Spleen (tissue), 11 donors: Measurements from ENCODE around the gene OR5P2. TPM values are rescaled to one million over a fixed set of nuclear protein-coding genes. Genes with fewer than 3 reads are reported as not detected.
"Not testable (repeated sequence)": the region's sequence is repeated elsewhere in the genome, so short reads cannot be mapped to it uniquely, and the experiment has no call there.

Experiments used
- DNase-seq: peaks from one replicate; pipeline ENCODE4 v3.0.0-alpha.2; 2020
- H3K27ac ChIP-seq, 8 donors: fragments of 200-600 bp; sonication (generic) in 7 of 8; 1 replicate in 4 of 8; 2 replicates in 4 of 8; pipeline versions ENCODE4 v1.5.0 to v1.8.0; 2016 to 2021; ENCODE audit warnings: inconsistent platforms in 4 of 8, mild to moderate bottlenecking in 4 of 8, moderate library complexity in 1 of 8
- H3K27me3 ChIP-seq, 7 donors: fragments of 200-600 bp; sonication (generic) in 6 of 7; replicated peaks in 1 of 7; 1 replicate in 4 of 7; 2 replicates in 3 of 7; pipeline versions ENCODE4 v1.5.0 to v1.8.0; 2016 to 2021; ENCODE audit warnings: inconsistent platforms in 3 of 7, mild to moderate bottlenecking in 1 of 7
- H3K36me3 ChIP-seq, 6 donors: fragments of 200-600 bp; sonication (generic) in 5 of 6; 1 replicate in 4 of 6; 2 replicates in 2 of 6; pipeline versions ENCODE4 v1.5.0 to v1.8.0; 2016 to 2021; ENCODE audit warnings: inconsistent platforms in 2 of 6
- H3K4me1 ChIP-seq, 6 donors: fragments of 200-600 bp; sonication (generic) in 5 of 6; 1 replicate in 3 of 6; 2 replicates in 3 of 6; pipeline versions ENCODE4 v1.5.0 to v1.8.0; 2016 to 2021; ENCODE audit warnings: inconsistent platforms in 3 of 6
- H3K4me3 ChIP-seq, 8 donors: fragments of 200-600 bp; sonication (generic) in 7 of 8; 1 replicate in 4 of 8; 2 replicates in 4 of 8; pipeline versions ENCODE4 v1.5.0 to v1.8.0; 2016 to 2021; ENCODE audit warnings: inconsistent platforms in 4 of 8, mild to moderate bottlenecking in 4 of 8, moderate library complexity in 2 of 8
- H3K9me3 ChIP-seq, 8 donors: fragments of 200-600 bp; sonication (generic) in 7 of 8; 1 replicate in 4 of 8; 2 replicates in 4 of 8; pipeline versions ENCODE4 v1.5.0 to v1.8.0; 2016 to 2021; ENCODE audit warnings: inconsistent platforms in 4 of 8
- POLR2A ChIP-seq, 3 donors: fragments of 450-650 bp; IDR thresholded peaks; one replicate each; pipeline ENCODE4 v1.5.1; 2017; ENCODE audit warnings: antibody characterized with exemption in 3 of 3, mild to moderate bottlenecking in 1 of 3
- POLR2AphosphoS5 ChIP-seq, 3 donors: sonication (generic); formaldehyde crosslinking; IDR thresholded peaks; one replicate each; pipeline ENCODE4 v1.5.1; 2017; ENCODE audit warnings: antibody characterized with exemption in 3 of 3
- WGBS, 5 donors: extraction: QIAGEN DNeasy Blood & Tissue Kit in 3 of 5; methylation state at CpG; one replicate each; pipeline versions ENCODE4 v1.1.5 to v1.1.7; 2013 to 2018; 5-methylcytosine and 5-hydroxymethylcytosine counted together
- intact Hi-C: fragments of 100-400 bp; cut with DNase I; formaldehyde crosslinking; loops from one replicate; pipeline ENCODE4 v1.15.0; 2023; ENCODE audit warnings: low total_unique reads
- polyA plus RNA-seq, 3 donors: library from polyadenylated mRNA; stranded (reverse); fragments of 200-250 nt; gene quantifications; one replicate each; pipeline ENCODE4 v1.2.1, GENCODE V29; 2013
- total RNA-seq, 7 donors: library from RNA; depleted of rRNA in 3 of 7; stranded (reverse); fragments of >200 nt in 3 of 7; fragmentation: NEBNext Ultra II Directional in 4 of 7; extraction: Animal tissue kit (Norgen Biotek cat#: 25700) in 4 of 7; gene quantifications; one replicate each; pipeline versions ENCODE4 v1.1.0 to v1.2.1, GENCODE V29; 2016 to 2021
- TF ChIP-seq, protein P1 (sequence below), 11 experiments: fragments of 200-600 bp in 7 of 11; fragments of 450-650 bp in 4 of 11; sonication (generic) in 4 of 11; IDR thresholded peaks in 8 of 11; conservative IDR thresholded peaks in 3 of 11; 1 replicate in 7 of 11; 2 replicates in 4 of 11; pipeline versions ENCODE4 v1.4.0 to v1.8.0; 2016 to 2021; ENCODE audit warnings: antibody characterized with exemption in 11 of 11, inconsistent platforms in 4 of 11, mild to moderate bottlenecking in 1 of 11
- donor health status: healthy with polysubstance abuse.
- donor health status: DM: no; HTN: no; CAD: no; lungs with moderate emphysema.
- donor health status: DM: no; HTN: no; CAD: no.
- donor health status: Bipolar disorder and iron deficiency.
- donor health status: healthy.
- donor health status: DM: no; HTN: no; CAD: no.
- donor health status: DM: yes; HTN: yes; CAD: no.

OR5P2 gene
- total and polyA plus RNA-seq, 10 donors: not detected

DNA sequence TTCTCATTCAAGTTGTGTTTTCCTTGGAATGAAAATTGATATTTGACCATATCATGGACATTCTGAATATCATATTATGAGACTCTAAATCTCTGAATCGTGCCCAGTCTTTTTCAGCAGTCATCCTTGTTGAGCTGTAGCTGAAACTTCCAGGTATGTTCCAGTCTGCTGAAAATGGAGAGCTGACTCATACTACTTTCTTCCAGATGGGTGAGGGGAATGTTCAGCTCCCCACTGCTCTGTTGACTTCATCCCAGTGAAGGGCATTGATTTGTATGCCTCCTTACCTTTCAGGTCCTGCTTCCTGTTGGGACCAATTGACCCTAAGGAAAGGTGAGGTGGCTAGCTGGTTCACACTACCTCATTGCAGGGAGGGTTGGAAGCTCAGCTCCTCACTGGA is 3.5 kb downstream of the OR5P2 start:
- TF ChIP-seq POLR2A (IDR thresholded peaks at IDR 0.05) (no peak), POLR2AphosphoS5 (IDR thresholded peaks at IDR 0.05) (no peak)
- TF ChIP-seq, protein P1, sequence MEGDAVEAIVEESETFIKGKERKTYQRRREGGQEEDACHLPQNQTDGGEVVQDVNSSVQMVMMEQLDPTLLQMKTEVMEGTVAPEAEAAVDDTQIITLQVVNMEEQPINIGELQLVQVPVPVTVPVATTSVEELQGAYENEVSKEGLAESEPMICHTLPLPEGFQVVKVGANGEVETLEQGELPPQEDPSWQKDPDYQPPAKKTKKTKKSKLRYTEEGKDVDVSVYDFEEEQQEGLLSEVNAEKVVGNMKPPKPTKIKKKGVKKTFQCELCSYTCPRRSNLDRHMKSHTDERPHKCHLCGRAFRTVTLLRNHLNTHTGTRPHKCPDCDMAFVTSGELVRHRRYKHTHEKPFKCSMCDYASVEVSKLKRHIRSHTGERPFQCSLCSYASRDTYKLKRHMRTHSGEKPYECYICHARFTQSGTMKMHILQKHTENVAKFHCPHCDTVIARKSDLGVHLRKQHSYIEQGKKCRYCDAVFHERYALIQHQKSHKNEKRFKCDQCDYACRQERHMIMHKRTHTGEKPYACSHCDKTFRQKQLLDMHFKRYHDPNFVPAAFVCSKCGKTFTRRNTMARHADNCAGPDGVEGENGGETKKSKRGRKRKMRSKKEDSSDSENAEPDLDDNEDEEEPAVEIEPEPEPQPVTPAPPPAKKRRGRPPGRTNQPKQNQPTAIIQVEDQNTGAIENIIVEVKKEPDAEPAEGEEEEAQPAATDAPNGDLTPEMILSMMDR (IDR thresholded peaks at IDR 0.05 in 8 of 11, conservative IDR thresholded peaks at IDR 0.05 in 3 of 11): no peak
- no peaks in the 10 kb centered on the region for H3K27me3 ChIP-seq
- no peak overlapping the region for H3K27ac ChIP-seq
- 19 to 31% (median 24%) methylated on average over 1 of the region's 1 CpG for WGBS, 5 donors
- intact Hi-C loops: no loop called here
- H3K4me1 ChIP-seq: no peaks in the 10 kb centered on the region
- peaks cover 0 to 14% (median 7%) of the 10 kb centered on the region in 8 donors for H3K9me3 ChIP-seq
- H3K4me3 ChIP-seq: no peak overlapping the region
- H3K36me3 ChIP-seq: no peaks in the 10 kb centered on the region
- no peak for DNase-seq

DNA sequence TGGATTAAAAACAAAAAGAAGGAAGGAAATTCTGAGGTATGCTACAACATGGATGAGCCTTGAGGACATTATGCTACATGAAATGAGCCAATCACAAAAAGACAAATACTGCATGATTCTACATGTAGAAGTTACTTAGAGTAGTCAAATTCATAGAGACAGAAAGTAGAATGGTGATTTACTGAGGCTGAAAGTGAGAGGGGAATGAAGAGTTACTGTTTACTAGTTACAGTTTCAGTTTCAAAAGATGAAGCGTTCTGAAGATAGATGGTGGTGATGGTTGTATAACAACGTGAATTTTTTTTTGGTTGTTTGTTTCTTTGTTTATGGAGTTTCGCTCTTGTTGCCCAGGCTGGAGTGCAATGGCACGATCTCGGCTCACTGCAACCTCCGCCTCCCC is 9.5 kb downstream of the OR5P2 start:
- Histone ChIP-seq H3K9me3 (peaks cover 0 to 25% (median 18%) of the 10 kb centered on the region in 8 donors), H3K4me1 (no peaks in the 10 kb centered on the region), H3K36me3 (no peaks in the 10 kb centered on the region), H3K27me3 (no peaks in the 10 kb centered on the region), H3K27ac (no peak overlapping the region), H3K4me3 (no peak overlapping the region)
- 76 to 87% (median 82%) methylated on average over 6 of the region's 6 CpGs for WGBS, 5 donors
- intact Hi-C loops: no loop called here
- TF ChIP-seq, protein P1 (IDR thresholded peaks at IDR 0.05 in 8 of 11, conservative IDR thresholded peaks at IDR 0.05 in 3 of 11): no peak
- TF ChIP-seq POLR2A (IDR thresholded peaks at IDR 0.05) (no peak), POLR2AphosphoS5 (IDR thresholded peaks at IDR 0.05) (no peak)
- DNase-seq: no peak

DNA sequence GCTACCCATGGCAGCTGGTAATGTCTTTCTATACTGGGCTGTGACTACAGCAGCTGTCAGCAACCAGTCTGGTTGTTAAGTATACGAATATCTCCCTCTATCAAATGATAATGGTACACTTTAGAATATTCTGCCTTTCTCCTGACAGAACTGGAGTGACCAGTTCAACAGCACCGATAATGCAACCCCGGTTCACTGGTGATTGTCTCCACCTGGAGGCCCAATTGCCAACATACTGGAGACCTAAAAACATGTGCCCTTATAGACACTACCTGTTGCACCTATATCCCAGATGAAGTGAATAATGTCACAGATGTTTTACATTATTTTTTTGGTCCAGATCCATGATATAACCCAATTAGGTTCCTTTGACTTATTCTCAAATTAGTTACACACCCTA is 21.1 kb downstream of the OR5P2 start:
- TF ChIP-seq POLR2AphosphoS5 (IDR thresholded peaks at IDR 0.05) (no peak), POLR2A (IDR thresholded peaks at IDR 0.05) (no peak)
- TF ChIP-seq, protein P1 (IDR thresholded peaks at IDR 0.05 in 8 of 11, conservative IDR thresholded peaks at IDR 0.05 in 3 of 11): no peak
- no peak for DNase-seq
- no peaks in the 10 kb centered on the region for H3K36me3 ChIP-seq
- H3K4me3 ChIP-seq: no peak overlapping the region
- peaks cover 0 to 4% (median under 1%) of the 10 kb centered on the region in 8 donors for H3K9me3 ChIP-seq
- peaks cover 0 to 5% (median 0%) of the 10 kb centered on the region in 7 donors for H3K27me3 ChIP-seq
- no peak overlapping the region for H3K27ac ChIP-seq
- WGBS, 5 donors: 67 to 93% (median 71%) methylated on average over 3 of the region's 3 CpGs
- intact Hi-C loops: no loop called here
- H3K4me1 ChIP-seq: no peaks in the 10 kb centered on the region

DNA sequence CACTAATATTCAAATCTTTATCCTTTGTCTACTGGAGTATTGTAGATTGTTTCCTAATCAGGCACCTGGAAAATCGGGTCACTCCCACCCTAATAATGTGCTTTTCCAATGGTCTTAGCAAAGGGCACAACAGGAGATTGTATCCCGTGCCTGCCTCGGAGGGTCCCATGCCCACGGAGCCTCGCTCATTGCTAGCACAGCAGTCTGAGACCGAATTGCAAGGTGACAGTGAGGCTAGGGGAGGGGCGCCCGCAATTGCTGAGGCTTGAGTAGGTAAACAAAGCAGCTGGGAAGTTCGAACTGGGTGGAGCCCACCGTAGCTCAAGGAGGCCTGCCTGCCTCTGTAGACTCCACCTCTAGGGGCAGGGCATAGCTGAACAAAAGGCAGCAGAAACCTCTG is 32.4 kb downstream of the OR5P2 start:
- H3K4me3 ChIP-seq, H3K4me1 ChIP-seq, intact Hi-C loops, H3K27ac ChIP-seq, DNase-seq, H3K9me3 ChIP-seq, H3K36me3 ChIP-seq, H3K27me3 ChIP-seq: not testable (repeated sequence)
- whole genome bisulfite sequencing, 5 donors: 81 to 88% (median 83%) methylated on average over 10 of the region's 10 CpGs

DNA sequence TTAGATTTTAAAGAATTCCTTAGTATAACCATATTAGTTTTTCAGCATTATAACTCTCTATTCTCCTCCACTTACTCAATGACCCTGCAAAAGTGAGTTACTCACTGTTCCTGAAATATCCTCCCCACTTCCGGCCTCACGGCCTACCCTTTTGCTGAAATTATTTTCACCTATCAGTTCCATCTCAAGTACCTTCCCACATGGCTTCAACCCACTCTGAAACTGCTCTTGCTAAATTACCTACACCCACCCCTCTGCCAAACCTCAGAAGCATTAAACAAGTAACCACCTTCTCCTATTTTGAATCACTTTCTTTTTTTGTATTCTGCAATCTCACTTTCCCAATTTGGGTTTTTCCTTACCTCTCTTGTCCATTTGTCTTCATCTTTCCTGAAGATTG is 37.7 kb downstream of the OR5P2 start:
- intact Hi-C loops: no loop called here
- H3K4me3 ChIP-seq: no peak overlapping the region
- H3K4me1 ChIP-seq: no peaks in the 10 kb centered on the region
- TF ChIP-seq, protein P1 (IDR thresholded peaks at IDR 0.05 in 8 of 11, conservative IDR thresholded peaks at IDR 0.05 in 3 of 11): no peak
- TF ChIP-seq POLR2AphosphoS5 (IDR thresholded peaks at IDR 0.05) (no peak), POLR2A (IDR thresholded peaks at IDR 0.05) (no peak)
- no peak overlapping the region for H3K27ac ChIP-seq
- H3K36me3 ChIP-seq: no peaks in the 10 kb centered on the region
- WGBS, 5 donors: 58 to 68% (median 60%) methylated on average over 2 of the region's 2 CpGs
- no peaks in the 10 kb centered on the region for H3K9me3 ChIP-seq
- H3K27me3 ChIP-seq: no peaks in the 10 kb centered on the region
- DNase-seq: no peak
